Stomach (tissue), 4 donors: ENCODE data around the gene FAM227B.

ENCODE experiments used
- EP300 ChIP-seq: sonication (generic); formaldehyde crosslinking; IDR thresholded peaks from one replicate; pipeline ENCODE4 v1.6.1; 2017; ENCODE audit warnings: antibody characterized with exemption
- POLR2A ChIP-seq, 4 donors: fragments of 450-650 bp; IDR thresholded peaks; one replicate each; pipeline ENCODE4 v1.6.1; 2016; ENCODE audit warnings: antibody characterized with exemption in 4 of 4, control low read depth in 2 of 4, mild to moderate bottlenecking in 1 of 4, moderate library complexity in 1 of 4
- TF ChIP-seq, protein P1 (sequence below), 7 experiments: fragments of 450-650 bp in 4 of 7; fragments of 200-600 bp in 3 of 7; sonication (generic) in 3 of 7; IDR thresholded peaks; one replicate each; pipeline ENCODE4 v1.5.1; 2016 to 2019; ENCODE audit warnings: antibody characterized with exemption in 7 of 7, control low read depth in 2 of 7, mild to moderate bottlenecking in 1 of 7

DNA sequence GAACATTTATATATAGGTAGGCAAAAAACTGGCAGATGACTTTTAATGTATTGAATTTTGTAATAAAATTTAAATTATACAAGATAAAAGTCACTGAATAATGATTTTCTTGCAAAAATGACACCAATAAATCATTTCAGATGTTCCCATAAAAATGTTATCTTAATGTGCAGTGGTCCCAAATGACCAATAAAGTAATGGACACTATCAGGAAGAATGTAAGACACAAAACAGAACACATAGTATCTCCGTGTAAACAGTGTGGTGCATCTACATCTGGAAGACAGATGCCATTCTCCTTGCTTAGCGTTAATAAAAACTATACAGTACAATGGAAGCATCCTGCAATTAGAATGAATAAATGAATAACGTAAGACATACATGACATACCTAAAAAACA is 156.1 kb downstream of the FAM227B start:
- TF ChIP-seq, protein P1, sequence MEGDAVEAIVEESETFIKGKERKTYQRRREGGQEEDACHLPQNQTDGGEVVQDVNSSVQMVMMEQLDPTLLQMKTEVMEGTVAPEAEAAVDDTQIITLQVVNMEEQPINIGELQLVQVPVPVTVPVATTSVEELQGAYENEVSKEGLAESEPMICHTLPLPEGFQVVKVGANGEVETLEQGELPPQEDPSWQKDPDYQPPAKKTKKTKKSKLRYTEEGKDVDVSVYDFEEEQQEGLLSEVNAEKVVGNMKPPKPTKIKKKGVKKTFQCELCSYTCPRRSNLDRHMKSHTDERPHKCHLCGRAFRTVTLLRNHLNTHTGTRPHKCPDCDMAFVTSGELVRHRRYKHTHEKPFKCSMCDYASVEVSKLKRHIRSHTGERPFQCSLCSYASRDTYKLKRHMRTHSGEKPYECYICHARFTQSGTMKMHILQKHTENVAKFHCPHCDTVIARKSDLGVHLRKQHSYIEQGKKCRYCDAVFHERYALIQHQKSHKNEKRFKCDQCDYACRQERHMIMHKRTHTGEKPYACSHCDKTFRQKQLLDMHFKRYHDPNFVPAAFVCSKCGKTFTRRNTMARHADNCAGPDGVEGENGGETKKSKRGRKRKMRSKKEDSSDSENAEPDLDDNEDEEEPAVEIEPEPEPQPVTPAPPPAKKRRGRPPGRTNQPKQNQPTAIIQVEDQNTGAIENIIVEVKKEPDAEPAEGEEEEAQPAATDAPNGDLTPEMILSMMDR (IDR thresholded peaks at IDR 0.05), result no peak
- no peak for TF ChIP-seq POLR2A (IDR thresholded peaks at IDR 0.05)
- no peak for TF ChIP-seq EP300
